SKM-1 treated with dmso at 0.1 percent for 144 hours (cell line): Measurements from ENCODE around the gene CDC45.

Experiments
- DNase-seq: peaks from one replicate; lab custom pipeline; 2025; ENCODE audit not compliant: unreplicated experiment; lab: John Stamatoyannopoulos, UW

Gene CDC45

GRCh38 chr22:19555651-19556050, 75.9 kb downstream of the CDC45 start:
- no peak for DNase-seq

- no peak for DNase-seq
These were observed 77.3 kb downstream of the CDC45 start for GRCh38 chr22:19556963-19557545.

DNA sequence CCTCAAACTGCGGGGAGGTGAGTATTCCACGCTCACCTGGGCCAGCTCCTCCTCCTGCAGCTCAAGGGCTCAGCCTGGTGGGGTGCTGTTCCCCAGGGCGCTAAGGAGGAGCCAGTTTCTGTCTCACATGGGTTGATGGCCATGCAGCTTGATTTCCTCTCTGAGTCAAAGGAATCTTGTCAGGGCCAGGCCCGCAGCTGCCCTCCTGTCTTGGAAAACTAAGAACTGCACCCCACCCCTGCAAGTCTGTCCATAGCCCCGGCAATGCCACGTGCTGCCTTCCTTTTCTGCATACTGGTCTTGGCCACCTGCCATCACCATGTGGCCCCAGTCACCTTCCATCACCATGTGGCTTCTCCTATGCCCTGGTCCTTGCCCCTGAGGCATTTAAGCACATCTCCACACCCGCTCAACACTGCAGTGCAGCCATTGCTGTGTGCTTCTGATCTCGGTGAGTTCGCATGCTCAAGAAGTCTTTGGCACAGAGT, 79.6 kb downstream of the CDC45 start:
- DNase-seq: no peak

- DNase-seq: no peak
These were observed 80.2 kb downstream of the CDC45 start for GRCh38 chr22:19559956-19560355.

DNA sequence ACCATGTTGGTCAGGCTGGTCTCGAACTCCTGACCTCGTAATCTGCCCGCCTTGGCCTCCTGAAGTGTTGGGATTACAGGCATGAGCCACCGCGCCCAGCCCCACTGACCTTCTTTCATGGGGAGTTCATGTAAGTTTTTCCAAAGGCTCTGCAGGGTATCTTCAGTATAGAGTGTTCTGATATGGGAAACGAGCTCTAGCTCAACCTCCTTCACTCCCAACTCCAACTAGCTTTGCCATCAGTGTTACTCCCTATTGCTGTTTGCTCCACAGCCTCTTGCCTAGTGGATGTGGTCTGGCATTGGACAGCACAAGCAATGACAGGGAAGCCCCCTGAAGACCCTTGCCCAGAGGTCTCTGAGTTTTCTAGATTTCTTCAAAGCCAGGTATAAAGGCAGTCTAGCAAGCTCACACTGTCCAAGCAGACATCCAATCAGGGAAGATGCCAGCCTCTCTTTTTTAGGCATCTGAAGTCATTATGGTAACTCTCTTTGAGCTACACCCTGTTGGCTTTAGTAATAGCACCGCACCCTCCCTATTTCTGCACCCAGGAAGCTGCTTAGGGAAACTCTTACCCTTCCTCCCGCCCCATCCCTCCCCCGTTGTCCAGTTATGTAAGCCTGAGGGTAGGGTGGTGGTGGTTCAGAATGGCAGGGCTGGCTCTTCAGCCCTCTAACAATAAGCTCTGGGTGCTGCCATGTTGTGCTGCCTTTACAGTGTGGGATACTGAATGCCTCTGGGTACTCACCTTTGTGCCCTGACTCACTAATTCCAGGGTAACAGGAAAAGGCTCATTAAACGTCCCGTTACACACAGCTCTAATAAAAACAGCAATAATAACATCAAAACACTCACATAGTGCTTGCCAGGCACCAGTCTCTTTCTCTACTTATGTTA, 85.9 kb downstream of the CDC45 start:
- DNase-seq: peak; percentile 59

- no peak for DNase-seq
These were observed 86.8 kb downstream of the CDC45 start for GRCh38 chr22:19566279-19567156.

- DNase-seq: no peak
These were observed 87.7 kb downstream of the CDC45 start for GRCh38 chr22:19567157-19568009.

DNA sequence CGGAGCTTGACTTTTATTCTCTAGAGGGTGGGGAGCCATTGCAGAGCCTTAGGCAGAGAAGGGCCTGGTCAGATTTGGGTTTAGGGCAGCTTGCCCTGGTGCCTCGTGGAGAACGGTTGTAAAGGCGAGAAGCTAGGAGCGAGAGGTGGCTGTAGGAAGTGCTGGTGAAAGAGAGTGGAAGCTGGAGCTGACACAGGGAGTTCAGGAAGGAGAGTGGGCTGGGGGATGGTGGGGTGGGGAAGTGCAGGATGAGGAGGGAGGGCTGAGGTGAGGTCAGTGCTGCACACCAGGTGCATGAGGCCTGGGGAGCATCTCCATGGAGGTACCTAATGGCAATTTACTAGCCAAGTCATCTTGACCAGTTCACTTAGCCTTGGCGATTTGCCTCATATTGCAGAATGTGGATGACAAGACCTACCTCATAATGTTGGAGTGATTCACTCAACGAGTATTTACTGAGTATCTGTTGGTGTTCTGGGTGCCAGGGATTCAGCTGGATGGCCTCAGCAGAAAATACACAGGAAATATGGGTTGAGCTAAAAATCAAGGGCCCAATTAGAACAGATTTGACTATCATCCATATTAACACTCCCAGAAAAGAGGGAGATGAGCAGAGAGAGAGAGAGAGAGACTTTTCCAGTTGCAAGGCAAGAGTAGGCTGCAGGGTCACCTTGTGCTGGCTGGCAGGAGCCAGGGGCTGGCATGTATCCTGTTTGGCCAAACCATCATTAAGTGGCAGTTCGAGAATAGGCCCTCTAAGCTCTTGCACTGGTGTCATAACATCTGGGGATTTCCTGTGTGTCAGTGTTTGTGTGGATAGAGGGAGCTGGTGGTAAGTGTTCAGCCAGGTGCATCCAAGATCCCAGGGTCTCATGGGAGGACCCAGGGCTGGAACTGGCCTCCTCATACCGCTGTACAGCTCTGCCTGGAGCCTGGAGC, 88.9 kb downstream of the CDC45 start:
- no peak for DNase-seq

- DNase-seq: no peak
These were observed 89.5 kb downstream of the CDC45 start for GRCh38 chr22:19569276-19569640.

DNA sequence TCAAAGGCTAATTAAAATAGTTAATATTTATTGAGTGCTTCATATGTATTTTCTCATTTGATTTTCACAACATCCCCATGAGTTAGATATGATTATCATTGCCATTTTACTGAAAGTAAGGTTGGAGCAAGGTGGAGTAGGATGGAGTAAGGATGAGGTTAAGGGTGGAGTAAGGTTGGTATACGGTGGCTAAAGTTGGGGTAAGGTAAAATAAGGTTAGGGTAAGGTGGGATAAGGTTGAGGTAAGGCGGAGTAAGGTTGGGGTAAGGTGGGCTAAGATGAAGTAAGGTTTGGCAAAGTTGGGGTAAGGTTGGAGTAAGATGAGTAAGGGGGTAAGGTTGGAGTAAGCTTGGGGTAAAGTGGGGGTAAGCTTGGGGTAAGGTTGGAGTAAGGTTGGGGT, 90.3 kb downstream of the CDC45 start:
- no peak for DNase-seq
